ENCODE measurements around the gene C2CD4C.

- TF ChIP-seq MAX (IDR thresholded peaks at IDR 0.05; ENCODE audit: insufficient read depth, insufficient read length): no peak
- no peak for TF ChIP-seq POLR2AphosphoS5 (IDR thresholded peaks at IDR 0.05; ENCODE audit: insufficient read depth, low read depth, low read length)
- no peak for TF ChIP-seq CTCF (IDR thresholded peaks at IDR 0.05; ENCODE audit: extremely low read depth in 1 of 2, insufficient read depth in 1 of 2, low read depth in 1 of 2, low read length in 2 of 2)
- no peak for TF ChIP-seq FOS (IDR thresholded peaks at IDR 0.05; ENCODE audit: borderline replicate concordance, insufficient read depth, low read length)
- no peak for TF ChIP-seq EZH2 (IDR thresholded peaks at IDR 0.05; ENCODE audit: borderline replicate concordance, low read depth, low read length, severe bottlenecking)
- no peak for TF ChIP-seq GATA2 (IDR thresholded peaks at IDR 0.05; ENCODE audit: insufficient read depth, insufficient read length, low read depth, low read length)
- TF ChIP-seq POLR2A (IDR thresholded peaks at IDR 0.05; ENCODE audit: low read depth, low read length): no peak
- TF ChIP-seq MYC (IDR thresholded peaks at IDR 0.05; ENCODE audit: low read depth, low read length): no peak
These were observed 13.4 kb upstream of the C2CD4C start for GRCh38 chr19:422213-422916.

Data from endothelial cell of umbilical vein (primary cell).